H1 (cell line): Measurements from ENCODE around the gene CDCA4.

ENCODE experiments used
- POLR2AphosphoS5 ChIP-seq: IDR thresholded peaks from 2 replicates; pipeline ENCODE4 v1.6.1; 2011; ENCODE audit warnings: low read depth, low read length
- TF ChIP-seq, protein P1 (sequence below), 3 experiments: IDR thresholded peaks; 1 replicate in 2 of 3; 2 replicates in 1 of 3; pipeline versions ENCODE4 v1.5.1 to v1.6.1; 2011; ENCODE audit warnings: low read length in 3 of 3, mild to moderate bottlenecking in 3 of 3, inconsistent platforms in 2 of 3, low read depth in 1 of 3, moderate library complexity in 1 of 3; ENCODE audit not compliant: insufficient read depth in 1 of 3; ENCODE audit errors: control extremely low read depth in 1 of 3

- no peak for TF ChIP-seq POLR2AphosphoS5
- TF ChIP-seq, protein P1, sequence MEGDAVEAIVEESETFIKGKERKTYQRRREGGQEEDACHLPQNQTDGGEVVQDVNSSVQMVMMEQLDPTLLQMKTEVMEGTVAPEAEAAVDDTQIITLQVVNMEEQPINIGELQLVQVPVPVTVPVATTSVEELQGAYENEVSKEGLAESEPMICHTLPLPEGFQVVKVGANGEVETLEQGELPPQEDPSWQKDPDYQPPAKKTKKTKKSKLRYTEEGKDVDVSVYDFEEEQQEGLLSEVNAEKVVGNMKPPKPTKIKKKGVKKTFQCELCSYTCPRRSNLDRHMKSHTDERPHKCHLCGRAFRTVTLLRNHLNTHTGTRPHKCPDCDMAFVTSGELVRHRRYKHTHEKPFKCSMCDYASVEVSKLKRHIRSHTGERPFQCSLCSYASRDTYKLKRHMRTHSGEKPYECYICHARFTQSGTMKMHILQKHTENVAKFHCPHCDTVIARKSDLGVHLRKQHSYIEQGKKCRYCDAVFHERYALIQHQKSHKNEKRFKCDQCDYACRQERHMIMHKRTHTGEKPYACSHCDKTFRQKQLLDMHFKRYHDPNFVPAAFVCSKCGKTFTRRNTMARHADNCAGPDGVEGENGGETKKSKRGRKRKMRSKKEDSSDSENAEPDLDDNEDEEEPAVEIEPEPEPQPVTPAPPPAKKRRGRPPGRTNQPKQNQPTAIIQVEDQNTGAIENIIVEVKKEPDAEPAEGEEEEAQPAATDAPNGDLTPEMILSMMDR (IDR thresholded peaks at IDR 0.05; ENCODE audit: control extremely low read depth in 1 of 3, insufficient read depth in 1 of 3, low read depth in 1 of 3, low read length in 3 of 3) = no peak
These were observed 46.1 kb downstream of the CDCA4 start for GRCh38 chr14:104974665-104975390.
